SH-SY5Y (cell line): ENCODE measurements around the gene HOXB3.

Experiments
- GATA2 ChIP-seq: IDR thresholded peaks from 2 replicates; pipeline ENCODE4 v1.6.1; 2011; ENCODE audit warnings: mild to moderate bottlenecking, low read depth, low read length
- GATA3 ChIP-seq: IDR thresholded peaks from 2 replicates; pipeline ENCODE4 v1.6.1; 2011; ENCODE audit warnings: low read depth, mild to moderate bottlenecking, low read length, moderate library complexity

HOXB3 gene

DNA sequence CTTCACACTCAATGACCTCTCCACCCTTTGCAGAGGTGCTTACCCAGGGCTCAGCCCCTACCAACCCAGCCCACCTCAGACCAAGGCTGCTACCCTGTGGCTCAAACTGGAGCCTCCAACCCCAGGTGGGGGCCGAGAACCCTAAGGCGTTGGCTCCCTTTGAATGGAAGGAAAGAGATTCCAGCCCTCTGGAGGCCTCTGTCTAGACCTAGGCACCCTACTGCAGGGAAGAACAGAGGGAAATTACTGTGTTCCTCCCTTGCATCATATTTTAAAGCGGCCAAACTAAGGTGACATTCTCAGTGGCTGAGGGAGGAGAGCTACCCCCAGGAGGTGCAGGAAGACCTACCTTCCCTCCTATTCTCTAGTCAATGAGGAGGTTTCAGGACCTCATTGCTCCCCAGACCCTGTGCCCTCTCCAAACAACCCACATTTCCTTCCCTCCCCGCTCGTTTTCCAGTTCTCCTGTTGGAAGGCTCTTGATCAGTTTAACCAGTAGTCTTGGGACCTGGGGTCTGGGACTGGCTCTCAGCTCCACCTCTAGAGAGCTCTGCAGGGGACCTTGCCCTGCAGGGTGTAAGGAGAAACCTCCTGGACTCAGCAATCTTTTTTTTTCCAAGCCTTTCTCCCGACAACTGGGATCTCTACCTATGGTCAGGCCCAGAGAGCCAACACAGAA is 30.6 kb upstream of the HOXB3 start:
- TF ChIP-seq GATA2 = no peak
- TF ChIP-seq GATA3 = no peak

DNA sequence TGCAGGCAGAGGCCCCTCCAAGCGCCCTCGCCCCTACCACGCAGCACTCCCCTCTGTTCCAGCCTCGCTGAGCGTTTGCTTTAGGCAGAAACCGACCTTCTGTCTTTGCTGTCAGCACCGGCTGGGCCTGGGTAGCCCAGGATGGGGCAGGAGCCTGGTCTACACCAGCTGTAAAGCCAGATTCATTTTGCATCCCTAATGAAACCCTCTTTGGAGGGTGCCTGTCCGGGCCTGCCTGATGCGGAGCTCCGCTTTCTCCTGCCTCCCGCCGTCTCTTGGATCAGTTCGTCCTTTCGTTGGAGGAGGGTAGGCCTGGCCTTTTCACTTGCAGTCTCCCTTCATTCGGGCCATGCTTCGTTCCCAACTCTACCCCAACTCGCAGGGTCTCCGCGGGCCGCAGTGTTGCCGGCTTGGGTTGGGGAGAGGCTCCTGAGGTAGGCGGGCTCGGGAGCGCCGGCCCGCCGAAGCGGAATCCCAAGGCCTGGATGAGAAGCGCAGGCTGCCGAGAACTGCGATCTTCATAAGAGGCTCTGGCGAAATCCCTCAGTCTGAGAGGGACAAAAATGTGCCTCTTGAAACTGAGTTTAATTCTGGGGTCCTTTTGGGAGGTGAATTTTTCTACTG is 29.9 kb upstream of the HOXB3 start:
- TF ChIP-seq GATA3 (no peak), GATA2 (no peak)

DNA sequence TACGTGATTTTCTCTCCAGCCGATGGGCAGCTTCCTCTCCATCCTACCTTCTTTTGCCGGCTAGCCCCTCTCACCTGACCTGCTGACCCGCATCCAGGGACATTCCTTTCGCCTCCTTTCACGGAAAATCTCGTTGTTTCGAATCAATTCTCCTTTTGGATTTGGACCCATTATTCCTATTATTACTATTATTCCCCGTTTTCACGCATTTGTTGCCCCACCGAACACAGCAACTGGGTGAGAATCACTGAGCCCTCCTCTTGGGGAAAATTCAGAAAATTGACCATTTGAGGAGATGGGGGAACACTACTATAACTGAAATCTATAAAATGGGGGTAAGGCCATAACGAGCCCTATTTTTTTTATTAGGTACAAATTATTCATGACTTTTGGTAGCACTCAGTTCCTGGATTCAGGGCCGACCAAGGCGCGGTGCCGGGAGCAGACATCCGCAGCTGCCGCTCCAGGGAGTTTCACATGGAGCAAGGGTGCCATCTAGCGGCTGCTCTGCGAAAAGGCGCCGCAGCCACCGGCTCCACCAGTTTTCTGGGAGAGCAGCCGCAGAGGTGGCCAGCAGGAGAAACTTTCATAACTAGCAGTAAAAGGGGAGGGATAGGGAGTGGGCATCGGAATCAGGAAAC is 28.3 kb upstream of the HOXB3 start:
- no peak for TF ChIP-seq GATA2
- TF ChIP-seq GATA3 = no peak

DNA sequence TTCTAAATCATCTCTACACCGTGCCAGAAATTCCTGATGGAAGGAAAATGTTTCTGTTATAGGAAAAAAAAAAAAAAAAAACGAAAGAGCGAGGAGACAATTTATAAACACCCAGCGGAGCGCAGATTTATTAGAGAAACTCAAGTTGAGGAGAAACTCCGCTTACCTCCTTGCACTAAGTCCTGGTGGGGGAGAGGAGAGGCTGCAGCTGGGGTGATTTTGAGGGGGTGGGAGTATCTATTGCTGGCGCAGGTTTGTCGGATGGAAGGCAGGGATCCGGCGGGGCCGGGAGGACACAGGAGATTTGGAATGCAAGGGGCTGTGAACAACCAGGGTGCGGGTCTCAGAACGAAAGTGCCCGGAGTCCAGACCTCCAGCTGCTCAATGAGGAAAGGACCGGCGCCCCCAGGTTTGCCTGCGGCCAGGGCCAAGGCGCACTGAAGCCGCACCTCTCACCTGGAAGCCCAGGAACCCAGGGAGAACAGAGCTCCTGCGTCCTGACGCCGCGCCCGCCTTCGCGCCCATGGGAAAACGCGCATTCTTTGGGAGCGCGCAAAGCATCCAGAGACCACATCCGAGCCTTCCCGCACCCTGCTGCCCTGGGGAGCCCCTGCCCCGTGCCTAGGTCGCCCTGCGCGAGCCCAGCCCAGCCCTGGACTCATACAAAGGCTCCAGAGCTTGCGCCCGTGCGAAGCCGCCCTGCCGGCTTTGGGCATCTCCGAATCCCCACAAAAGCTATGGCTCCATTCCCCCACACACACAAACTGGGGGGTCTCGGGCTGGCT is 27.6 kb upstream of the HOXB3 start:
- TF ChIP-seq GATA3 = no peak
- TF ChIP-seq GATA2 = no peak

DNA sequence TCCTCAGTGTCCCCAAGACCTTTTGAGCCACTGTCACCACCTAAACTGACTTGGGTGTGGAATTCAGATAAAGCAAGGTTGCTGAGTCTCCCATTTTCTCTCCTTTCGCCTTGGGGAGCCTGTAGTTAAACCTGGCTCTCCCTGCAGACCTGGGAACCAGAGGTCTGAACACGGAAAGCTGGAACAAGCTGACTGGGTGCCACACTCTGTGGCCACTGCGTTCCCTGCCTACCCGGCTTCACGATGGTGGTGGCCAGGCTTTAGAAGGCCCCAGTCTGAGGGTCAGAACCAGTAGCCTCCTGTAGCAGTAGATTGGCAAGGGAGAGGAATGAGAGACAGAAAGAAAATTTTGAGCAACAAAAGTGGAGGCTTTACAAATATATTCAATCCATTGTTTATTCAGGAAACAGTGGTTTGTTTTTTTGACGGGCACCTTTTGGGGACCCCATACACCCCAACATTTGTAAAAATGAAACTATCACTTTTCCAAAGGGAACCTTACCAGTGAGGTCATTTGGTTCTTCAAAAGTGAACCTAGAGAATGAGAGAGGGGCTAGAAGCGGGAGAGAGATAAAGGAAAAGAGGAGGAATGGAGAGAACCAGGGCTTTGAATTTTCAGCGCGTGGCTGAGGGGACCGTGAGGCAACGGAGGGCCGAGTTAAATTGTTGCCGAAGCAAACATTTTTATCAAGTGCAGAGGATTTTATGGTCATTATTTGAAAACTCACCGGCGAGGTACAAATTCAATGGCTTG is 26.9 kb upstream of the HOXB3 start:
- TF ChIP-seq GATA2 (no peak), GATA3 (no peak)

DNA sequence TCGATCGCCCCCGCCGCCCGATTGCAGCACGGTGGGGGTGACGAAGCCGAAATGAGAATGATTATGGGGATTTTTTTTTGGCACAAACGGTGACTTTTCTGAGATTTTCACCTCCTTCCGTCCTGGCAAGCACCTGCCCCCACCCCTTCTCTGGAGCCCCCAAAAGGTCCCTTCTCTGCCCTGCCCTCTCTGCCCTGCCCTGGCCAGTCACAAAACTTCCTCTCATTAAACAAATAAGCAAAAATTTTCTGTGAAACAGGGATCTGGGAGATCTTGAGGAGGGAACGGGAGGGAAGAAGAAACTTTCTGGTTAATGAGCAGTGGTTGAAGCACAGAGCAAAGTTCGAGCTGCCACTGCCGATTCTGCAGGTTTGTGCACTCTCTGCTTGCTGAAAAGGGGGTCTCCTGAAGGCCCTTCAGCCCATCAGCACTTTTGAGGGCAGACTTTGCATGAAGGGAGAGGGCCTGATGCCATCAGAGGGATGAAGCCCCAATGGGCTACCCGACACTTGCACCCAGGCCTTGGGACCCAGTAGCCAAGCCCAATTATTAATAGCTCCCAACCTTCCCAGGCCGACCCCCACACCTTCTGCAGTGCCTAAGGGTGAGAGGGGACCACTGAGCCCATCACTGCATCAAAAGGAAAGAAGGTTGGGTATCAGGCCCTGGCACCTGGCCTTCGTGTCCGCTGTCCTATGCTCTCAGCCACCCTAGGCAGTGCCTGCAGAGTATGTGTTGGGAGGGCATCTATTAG is 26.1 kb upstream of the HOXB3 start:
- TF ChIP-seq GATA3 = no peak
- no peak for TF ChIP-seq GATA2

DNA sequence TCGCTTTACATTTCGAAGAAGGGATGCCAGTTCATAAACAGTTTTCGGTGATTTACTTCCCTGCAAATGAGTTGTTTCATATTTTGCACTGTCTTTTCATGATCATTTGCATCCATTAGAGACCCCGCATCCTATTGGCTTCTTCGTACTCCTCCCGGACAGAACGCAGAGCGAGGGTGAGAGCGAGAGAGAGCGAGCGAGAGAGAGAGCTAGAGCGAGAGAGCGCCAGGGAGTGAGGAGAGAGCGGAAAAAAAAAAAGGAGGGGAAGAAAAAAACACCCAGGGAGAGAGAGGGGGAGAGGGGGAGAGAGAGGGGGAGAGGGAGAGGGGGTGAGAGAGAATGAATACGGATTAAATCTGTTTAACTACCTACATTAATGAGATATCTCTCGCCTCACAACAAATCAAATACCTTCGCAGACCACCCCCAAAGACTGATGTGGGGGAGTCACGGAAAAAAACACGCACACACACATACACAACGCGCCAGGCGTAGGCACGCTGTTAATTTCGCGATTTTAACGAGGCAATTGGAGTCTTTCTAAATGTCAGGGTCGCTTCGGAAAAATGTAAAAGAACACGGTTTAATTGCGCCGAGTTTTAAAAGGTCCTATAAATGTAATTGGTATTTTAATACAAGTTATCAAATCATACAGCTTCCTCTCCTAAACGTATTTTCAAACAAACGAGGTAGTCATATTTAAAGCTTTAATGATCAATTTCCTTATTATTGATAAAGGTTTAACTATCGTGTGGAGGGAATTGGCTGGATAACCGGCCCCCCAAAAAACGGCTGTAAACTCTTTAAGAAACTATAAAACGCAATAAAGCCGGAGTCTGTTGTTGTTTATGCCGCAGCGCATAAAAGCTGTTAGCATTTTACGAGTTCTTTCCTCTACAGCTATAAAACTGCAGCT is 25.3 kb upstream of the HOXB3 start, which contains the start of gene HOXB8:
Gene HOXB8 (minus strand): TSS at position 246 of the 916 bp plus-strand sequence. CDS start 588 bp downstream, outside the sequence.
- no peak for TF ChIP-seq GATA3
- TF ChIP-seq GATA2 = no peak

DNA sequence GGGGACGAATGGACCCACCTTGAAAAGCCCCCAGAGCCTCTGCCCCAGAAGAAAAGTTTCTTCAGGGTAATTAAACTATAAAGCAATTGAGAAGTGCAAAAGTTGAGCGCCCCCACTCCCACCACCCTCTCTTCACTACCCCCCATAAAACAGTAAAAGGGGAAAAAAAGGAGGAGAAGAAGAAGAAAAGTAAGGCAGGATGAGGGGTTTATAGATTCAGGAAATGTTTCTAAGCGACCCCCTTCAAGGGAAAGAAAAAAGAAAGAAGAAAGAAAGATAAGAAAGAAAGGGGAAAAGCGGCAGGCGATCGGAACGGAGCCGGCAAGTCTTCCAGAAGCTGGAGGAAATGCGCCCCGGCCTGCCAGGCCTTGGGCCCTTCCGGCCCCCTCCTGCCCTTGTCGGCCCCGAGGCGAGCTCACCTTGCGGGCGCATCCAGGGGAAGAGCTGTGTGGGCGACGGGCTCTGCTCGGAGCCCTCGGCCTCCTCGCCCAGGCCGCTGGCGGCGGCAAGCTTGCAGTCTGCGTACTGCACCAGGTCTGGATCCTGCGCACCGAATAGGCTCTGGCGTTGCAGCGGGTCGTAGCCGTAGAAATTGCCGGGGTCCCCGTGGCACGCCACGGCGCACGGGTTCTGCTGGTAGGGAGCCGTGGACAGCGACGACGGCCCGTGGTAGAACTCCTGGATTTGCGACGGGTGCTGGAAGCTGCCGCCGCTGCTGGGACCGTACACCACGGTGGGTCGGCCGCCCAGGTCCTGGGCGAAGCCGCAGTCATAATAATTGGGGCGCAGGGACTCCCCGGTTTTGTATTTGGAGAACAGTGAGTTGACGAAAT is 24.0 kb upstream of the HOXB3 start:
- no peak for TF ChIP-seq GATA3
- TF ChIP-seq GATA2 = no peak

DNA sequence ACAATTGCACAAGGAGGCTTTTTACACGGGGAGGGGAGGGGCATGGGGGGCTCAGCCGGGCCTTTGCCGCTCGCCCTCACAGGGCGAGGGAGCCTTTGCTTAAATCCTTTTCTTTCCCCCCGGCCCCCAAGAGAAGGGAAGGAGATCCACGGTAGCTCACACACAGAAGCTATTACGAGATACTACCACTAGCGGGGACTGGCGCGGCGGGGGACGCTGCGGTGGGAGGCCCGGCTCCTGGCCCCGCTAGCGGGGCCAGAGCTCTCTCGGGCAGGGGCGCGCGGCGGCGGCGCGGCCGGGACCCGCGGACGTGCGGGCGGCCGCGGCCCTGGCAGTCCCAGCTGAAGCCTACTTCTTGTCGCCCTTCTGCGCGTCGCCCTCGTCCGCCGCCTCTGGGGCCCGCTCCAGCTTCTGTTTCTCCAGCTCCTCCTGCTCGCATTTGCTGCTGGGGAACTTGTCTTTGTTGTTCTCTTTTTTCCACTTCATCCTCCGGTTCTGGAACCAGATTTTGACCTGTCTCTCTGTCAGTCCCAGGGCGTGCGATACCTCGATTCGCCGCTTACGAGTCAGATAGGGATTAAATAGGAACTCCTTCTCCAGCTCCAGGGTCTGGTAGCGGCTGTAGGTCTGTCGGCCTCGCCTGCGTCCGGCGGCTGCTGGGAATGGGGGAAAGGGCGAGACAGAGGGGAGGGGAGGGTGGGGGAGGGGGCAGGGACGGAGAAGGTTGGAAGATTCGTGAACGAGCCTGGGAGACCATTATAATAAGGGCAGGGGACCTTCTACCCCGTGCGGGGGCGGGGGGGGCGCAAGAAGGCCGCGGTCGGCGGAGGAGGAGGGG is 23.0 kb upstream of the HOXB3 start:
- no peak for TF ChIP-seq GATA3
- TF ChIP-seq GATA2 = no peak

DNA sequence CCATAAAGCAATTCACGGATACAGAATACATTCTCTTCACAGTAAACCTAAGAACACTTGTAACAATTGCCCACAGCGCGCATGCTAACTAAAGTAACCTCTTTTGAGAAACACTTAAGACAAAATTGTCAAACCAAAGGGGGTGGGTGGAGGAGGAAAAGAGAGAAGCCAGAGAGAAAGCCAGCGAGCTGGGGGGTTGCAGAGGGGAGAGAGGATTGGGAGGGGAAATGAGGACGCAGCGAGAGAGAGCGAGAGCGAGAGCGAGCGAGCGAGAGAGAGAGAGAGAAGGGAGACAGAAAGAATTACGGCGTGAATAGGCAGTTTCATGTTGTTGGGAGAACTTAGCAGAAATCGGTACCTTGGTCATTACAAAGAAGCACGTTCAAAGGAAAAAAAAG is 22.4 kb upstream of the HOXB3 start:
- TF ChIP-seq GATA3 (no peak), GATA2 (no peak)
